NK-92 (cell line): ENCODE measurements around the gene HPS1.

Experiments
- DNase-seq: peaks from one replicate; lab custom pipeline; 2025; ENCODE audit not compliant: unreplicated experiment; lab: John Stamatoyannopoulos, UW

HPS1 gene

DNA sequence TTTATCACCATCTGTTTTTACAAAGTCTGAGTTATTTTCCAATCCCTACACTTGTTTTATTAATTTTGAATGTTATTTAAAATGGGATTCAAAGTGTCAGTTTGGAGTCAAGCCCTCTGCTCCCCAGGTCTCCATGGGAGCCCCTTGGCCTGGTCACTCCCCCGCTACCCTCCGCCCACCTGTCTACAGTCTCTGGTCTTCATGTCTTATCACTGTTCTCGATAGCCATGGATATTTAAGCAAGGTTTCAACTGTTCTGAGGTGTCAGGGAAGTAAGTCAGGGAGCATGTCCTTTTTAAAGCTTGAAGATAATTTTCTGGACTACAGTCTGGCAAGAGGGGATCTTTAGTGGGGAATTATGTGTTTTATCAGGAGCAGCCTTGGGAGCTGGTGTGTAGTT lies 19.1 kb upstream of the HPS1 start:
- DNase-seq: no peak

DNA sequence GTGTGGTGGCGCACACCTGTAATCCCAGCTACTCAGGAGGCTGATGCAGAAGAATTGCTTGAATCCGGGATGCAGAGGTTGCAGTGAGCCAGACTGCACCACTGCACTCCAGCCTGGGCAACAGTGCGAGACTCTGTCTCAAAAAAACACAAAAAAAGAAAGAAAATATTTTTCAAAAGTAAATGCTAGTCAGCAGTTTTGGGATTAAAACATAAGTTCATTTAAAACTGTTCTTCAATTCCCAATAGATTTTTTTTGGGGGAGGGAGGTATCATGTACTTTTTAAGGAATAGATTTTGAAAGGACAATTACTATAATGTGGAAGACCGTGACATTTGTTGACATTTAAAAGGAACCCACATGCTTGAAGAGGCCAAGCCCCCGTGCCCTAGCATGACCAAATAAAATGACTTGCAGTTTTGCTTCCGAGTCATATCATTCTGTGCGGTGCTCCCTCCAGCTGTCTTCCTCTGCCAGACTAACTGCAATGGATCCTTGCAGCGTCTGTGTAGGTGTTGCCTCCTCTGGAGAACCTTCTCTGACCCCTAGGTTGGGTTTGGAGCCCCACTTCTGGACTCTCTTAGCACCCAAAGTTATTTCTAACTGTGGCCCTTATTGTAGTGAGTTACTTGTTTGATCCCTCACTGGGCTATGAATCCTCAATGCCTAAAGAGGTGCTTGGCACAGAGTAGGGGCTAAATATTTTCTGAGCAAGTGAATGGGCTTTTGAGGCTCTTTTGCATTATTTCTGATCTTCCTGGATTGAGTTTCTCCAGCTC lies 17.4 kb upstream of the HPS1 start:
- DNase-seq: no peak

DNA sequence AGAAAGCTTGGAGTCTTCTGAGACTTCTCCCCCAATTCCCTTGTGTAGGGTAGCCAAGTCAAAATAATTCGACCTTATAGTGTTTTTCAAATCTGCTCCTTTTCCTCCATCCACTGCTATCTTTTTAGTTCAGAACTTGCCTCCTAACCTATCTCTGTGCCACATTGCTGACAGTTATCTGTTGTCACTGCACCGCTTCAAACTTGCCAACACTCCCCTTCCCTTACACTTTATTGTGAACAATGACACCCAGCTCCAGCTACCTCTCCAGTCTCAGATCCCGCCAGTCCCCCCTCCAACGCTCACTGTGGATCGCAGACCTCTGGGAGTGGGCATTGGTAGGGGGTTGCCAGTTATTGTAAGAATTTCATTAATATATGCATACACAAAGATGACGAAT lies 16.3 kb upstream of the HPS1 start:
- DNase-seq: no peak

DNA sequence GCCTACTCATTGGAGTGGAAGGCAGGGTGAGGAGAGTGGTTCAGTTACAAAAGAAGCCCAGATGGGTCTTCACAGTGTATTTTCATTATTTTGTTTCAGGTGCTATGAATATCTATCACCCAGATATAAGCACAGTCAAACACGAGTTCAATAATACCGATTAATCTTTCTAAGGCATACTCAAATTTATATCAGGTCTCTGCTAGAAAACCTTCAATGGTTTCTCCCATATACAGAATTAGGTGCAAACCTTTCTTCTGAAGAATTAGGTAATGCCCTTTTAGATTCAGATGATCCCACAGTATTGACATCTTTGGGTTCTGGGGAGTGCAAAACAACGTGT lies 14.7 kb upstream of the HPS1 start:
- DNase-seq: no peak

DNA sequence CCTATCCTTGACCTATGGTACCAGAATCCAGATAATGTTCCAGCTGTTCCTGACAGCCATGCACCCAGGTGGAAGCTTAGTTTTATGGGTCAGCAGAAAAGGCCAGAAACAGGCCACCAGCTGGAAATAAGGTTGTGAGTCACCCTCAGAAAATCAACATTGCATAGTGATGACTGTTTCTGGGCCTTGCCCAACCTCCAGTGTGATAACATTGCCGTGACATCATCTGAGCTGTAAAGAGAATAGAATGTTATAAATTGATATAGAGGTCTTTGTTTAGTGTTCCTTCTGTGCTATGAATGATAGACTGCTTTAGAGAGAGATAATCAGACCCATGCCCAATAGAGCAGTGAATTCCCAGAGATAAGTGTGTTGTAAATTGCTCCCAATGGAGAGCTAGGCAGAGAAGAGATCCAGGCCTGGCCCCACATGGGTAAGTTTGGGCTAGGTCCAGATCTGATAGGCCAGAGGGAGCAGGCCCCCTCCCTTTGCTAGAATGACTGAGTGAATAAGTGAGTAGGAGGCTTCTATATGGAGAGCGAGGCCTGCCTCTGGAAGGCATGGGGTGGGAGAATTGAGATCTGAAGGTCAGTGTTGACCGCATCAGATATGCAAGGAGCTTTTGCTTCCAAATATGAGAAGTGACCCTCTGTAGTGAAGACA lies 14.2 kb upstream of the HPS1 start:
- no peak for DNase-seq

DNA sequence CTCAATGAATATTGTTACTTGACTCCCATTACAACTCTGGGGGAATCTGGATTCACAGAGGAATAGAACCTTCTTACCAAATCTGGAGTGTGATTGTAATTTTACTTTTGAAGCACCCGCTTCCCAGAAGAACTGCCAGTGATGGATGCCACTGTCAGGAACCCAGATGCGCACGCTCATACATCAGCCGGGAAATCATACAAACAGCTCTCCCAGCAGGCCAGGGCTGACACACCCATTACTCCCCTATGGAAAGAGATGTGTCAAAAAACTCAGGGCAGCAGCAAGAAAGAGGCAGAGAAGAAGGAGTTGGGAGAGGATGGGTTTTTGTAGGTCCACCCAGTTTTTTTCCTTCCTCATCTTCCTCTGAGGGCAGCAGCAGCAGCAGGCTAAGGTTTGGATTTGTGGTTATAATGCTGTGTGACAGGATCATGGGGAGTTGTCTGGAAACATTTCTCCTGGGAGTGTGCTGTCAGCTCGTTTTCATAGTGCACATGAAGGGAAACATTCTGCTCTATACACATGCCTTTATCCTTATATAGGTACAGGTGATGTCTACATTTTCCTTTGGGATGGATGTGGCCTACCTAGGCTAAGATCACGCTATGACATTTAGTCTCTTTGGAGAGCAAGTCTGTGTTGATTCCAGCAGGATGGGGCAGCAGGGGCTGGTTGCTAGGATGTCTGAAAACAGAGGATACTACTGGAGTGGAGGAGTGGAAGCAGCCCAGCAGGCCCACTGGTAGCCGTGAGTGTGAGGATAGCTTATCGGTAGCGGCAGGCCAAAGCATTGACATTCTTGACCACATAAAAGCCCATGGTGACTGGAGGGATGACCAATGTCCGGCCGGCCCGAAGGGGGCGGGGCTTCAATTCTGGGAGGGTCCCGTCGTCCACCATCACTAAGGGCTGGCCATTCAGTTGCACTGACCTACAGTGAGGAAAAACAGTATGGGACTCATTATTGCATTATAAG lies 12.4 kb upstream of the HPS1 start:
- no peak for DNase-seq

DNA sequence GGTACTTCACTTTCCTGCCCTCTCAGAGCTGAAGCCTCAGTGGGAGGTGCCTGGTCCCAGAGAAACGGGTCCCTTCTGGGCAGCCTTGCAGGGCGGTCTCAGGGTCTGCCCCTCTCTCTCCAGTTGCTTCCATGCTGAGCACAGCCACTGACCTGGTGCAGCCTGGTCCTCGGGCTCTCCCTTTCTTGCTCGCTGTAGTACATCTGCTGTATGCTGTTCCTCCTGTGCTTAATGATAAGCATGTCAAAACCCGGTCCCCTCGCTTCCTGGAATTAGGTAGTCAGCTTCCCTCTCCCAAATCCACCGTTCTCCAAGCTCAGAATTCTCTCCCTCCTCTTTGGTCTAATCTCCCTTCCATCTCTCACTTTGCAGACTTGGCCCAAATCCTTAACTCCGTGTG lies 11.0 kb upstream of the HPS1 start:
- no peak for DNase-seq

DNA sequence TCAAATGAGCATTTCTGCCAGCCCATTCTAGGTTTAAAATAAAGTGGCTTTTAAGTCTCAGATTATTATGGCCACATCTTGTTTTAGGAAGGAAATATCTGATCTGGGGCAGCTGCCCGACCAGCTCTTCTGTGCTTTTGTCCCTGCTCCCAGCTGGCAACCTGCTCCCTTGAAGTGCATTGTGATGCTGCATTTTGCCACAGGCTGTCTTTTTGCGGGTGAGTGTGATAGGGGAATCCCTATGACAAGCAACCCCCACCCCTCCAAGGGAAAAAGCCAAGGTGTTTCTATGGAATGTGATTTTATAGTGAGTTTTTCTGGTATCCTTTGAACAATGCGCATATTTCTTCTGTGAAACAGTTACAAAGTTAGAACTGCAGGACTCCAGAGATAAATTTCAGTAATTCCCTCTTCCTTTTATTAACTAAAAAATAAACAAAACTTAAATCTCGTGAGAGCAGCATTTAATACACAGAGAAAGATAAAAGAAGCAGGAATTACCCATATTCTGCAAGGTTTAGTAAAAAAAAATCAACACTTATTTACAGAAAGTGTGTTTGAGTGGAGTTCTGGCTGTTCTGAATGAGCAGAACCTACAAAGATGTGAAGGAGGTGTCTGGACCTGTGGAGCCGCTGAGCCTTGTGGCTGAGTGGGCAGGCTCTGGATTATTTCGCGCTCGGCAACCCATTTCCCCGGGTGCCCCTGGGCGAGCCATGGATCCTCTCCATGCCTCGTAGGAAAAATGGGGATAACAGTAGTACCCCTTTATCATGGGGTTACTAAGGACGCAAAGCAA lies 10.1 kb upstream of the HPS1 start:
- DNase-seq: no peak

DNA sequence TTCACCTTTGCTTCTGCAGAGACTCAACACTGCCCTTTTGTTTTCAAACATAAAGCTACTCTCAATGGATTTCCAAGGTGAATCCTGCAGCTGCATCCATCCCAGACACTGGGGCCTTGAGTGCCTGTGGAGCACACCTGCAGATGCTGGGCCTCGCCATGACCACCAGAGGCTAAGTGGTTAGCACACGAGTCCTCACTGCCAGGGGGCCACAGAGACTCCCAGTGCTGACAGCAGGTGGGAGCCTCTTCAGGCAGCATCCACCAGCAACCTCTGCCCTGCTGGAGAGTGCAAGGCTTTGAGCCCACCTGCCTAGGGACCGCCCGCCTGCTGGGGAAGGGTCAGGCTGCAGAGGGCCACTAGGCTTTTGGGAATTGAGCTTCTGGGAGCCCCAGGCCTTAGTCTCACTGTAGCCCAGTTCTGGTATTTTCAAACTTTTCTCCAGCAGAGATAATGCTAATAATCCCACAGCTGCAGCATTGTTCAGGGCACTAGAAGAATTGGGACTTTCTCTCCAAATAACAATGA lies 9.4 kb upstream of the HPS1 start:
- DNase-seq: no peak

DNA sequence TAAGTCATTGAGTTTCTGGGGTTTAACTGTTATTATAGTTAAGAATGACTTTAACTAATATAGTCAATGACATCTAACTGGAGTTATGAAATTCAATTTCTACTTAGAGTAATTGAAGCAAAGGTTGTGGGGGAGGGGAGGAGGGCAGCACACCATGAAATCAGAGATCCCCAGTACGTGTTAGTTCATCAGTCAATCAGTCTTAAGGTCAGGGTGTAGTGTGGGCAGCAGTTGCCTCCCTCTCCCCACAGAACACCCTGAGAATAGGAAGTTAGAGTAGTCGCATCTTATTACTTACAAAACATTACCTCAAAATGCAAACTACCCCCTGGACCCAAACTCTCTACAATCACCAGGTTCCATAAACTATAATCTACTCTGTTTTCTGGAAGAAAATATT lies 7.0 kb upstream of the HPS1 start:
- DNase-seq: no peak

DNA sequence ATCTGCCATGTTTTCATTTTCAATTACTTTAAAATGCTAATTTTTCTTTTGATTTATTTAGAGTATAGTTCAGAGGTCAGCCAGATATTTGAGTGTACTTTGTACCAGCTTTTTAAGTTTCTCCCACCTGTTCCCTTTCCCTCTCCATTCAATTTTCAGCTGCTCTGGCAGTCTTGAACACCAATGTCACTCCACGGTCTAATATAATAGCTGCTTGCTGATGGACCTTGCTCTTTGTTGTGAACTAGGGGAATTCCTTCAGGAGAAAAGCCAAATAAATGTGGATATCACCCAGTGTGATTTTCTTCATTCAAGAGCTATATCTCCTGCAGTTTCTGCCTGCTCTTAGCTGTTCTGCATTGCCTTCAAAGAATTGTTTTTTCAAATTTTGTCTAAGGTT lies 3.9 kb upstream of the HPS1 start:
- DNase-seq: no peak

DNA sequence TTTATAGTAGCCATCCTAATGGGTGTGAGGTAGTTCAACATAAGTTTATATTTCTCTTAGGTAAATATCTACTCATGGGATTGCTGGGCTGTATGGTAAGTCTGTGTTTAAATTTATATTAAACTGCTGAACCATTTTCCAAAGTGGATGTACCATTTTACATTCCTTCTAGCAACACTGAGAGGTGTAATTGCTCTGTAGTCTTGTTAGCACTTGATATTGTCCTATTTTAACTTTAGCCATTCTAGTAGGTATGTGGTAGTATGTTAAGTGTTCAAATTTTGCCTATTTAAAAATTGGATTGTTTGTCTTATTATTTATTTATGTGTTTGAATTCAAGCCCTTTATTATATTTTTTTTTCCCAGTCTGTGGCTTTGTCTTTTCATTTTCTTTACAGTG lies 2.6 kb upstream of the HPS1 start:
- no peak for DNase-seq

DNA sequence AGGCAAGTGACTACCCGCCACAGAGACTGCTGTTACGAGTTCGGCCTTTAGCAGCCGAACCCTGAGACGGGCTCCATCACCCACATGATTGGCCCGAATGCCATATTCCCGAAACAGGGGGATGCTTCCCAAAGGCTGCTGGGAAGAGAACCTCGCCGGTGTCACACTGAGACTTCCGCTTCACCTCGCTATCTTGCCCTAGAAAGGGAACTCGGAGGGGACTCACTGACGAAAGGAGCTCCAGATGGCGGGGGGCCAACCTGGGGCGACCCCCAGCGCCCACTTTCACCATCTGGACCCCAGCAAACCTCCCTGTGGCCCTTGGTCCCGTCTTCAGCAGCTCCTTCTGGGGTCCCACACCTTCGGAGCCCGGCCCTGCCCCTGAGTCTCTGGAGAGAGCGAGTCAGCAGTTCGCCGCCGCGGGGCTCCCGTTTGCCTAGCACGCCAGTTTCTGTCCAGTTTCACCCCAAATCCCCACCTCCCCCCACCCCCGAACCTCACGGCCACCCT lies 529 bp downstream of the HPS1 start:
- DNase-seq: no peak

DNA sequence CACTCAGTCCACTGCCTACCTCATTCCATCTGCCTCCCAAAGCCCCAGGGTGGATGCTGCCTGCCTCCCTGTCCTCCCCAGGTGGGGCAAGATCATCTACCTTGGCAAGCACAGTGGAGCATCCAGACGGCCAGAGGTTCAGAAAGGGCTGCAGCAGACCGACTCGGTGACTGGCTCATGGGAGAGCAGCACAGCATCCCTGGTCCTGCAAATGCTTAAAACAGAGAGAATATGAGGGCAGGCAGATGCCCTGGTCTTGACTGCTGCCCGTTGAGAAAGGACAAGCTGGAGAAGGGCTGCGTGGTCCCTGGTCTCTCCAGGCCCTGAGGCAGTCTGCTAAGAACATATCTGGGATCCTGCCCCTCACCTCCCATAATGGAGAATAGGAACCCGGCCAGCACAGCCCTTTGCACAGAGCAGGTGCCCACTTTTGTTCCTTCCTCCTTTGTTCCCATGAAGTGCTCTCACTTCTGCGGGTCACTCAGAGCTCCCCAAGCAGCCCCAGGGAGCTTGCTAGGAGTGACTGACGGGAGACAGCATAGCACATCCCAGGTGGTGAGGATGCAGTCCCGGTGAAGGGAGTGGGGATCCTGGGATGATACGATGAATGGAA lies 1.4 kb downstream of the HPS1 start:
- DNase-seq: no peak

DNA sequence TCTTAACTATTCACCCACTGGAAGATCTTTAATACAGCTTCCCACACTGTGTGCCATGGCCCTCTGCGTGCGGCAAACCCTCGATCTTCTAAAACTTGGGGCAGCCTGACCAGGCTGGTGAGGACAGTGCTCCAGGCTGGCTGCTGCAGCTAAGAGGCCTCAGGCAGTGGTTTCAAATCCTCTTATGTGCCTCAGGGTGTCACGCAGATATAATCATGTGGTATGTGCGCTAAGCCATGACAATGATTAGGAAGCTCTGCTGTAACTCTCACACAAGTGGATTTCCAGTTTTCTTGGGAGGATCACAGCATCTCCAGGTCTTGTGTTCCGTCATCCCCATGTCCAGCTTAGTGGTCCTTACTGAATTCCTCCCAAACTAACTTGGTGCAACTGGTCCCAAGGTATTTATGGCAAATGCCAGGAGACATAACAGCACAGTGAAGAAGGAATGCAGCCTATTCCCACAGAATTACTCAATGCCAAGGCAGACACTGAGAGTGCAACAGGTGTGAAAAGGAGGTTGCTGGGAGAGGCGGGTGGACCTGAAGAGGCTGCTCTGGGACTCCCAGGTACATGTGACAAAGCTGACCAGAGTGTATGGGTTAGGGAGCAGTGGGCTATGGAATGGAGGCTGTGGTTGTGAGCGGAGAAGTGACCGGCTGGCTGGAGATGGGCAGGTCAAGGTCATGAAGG lies 2.3 kb downstream of the HPS1 start:
- DNase-seq: no peak

DNA sequence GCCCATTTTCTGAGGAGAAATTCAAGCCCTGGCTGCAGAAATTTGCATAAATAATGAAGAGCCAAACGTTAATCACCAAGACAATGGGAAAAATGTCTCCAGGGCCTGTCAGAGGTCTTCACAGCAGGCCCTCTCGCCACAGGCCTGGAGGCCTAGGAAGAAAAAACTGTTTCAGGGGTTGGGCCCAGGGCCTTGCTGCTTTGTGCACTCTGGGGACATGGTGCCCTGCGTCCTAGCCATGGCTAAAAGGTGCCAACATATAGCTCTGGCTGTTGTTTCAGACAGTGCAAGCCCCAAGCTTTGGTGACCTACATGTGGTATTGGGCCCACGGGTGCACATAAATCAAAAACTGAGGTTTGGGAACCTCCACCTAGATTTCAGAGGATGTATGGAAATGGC lies 8.0 kb downstream of the HPS1 start:
- DNase-seq: no peak

DNA sequence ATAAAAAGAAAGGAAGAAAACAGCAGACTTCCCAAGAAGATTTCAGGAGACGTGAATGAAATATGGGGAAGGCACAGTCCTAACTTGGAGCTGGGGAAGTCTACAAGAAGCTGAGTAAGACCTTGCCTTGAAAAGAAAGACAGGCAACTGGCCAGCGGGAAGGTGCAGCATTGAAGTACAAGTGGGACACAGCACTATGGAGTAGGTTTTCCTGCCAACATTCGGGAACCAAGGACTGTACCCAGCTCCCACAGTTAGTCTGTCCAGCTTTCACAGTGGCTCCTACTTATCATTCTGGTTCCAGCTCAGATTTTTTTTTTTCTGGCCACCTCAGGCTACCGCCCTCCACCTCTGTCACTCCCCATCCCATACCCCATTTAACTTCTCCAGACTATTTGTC lies 10.0 kb downstream of the HPS1 start:
- DNase-seq: no peak

DNA sequence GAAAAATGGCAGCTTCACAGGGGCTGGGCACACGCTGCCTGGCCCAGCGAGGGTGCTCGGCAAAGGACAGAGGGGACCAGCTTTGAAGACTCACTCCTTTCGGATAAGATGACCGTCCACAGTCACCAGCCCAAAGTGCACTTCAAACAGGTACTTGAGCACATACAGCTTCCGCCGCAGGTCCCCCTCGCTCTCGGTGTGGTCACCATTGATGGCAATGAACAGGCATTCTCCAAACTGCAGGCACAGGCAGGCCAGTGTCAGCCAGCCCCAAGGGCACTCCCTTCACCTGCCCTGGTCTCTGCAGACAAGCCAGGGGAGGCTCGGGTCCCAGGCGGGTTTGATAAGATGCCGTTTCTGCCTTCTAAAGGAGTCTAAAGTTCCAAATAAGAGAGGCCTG lies 11.6 kb downstream of the HPS1 start:
- DNase-seq: no peak

DNA sequence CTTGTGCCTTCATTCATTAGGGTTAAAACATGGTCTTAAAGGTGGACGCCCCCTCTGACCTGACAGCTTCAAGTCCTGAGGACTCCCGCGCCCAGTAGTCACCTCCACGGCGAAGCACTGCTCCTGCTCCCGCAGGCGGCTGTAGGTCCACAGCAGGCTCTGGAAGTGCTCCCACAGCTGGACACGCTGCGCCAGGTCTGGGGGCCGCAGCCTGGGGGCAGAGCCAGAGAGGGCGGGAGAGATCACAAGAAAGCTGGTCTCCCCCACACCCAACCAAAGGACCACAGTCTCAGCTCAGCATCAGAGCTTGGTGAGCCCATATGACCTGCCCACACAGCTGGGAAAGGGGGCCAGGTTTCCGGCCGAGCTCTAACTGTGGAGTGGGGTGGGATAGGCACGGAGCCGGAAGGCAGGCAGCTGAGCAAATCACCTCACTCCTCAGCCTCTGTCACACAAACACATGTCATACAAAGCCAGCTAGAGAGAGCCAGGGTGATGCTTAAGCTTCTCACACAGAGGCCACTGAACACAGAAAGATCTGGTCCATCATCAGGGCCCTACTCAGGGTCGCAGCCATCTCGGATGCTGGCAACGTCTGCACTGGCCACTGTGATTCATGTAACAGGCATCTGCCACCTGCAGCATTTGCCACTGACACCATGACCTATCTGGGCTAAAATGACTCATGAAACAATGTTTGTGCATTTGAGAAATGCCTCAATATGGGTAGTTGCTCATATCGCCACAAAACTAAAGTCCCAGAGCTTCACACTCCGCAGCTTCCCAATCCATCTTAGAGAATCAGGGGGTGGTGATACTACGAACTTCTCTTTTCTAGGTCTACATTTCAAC lies 12.6 kb downstream of the HPS1 start:
- no peak for DNase-seq
